Mesenteric fat pad (tissue), 1 donor: ENCODE measurements around the gene MON2. TPM values are rescaled to one million over a fixed set of nuclear protein-coding genes. Genes with fewer than 3 reads are reported as not detected.

Source experiments
- DNase-seq: peaks from one replicate; pipeline ENCODE4 v3.0.0-alpha.2; 2020; ENCODE audit warnings: low spot score
- total RNA-seq: library from RNA; stranded (reverse); fragmentation: NEBNext Ultra II Directional; extraction: Animal tissue kit (Norgen Biotek cat#: 25700); gene quantifications from one replicate; pipeline ENCODE4 v1.2.1, GENCODE V29; 2021
- donor health status: DM: yes; HTN: yes; CAD: no.

Gene MON2
- total RNA-seq, 1 donor from 2014 or later, result 52.7 TPM

GRCh38 chr12:62604373-62604772 lies 137.7 kb downstream of the MON2 start:
- no peak for DNase-seq

- no peak for DNase-seq
Observed at GRCh38 chr12:62604871-62605270, 138.2 kb downstream of the MON2 start.

- DNase-seq, result no peak
Observed at GRCh38 chr12:62605981-62606380, 139.4 kb downstream of the MON2 start.

- no peak for DNase-seq
Observed at GRCh38 chr12:62606654-62607053, 140.0 kb downstream of the MON2 start.

GRCh38 chr12:62613081-62613480 lies 146.5 kb downstream of the MON2 start:
- no peak for DNase-seq

- no peak for DNase-seq
Observed at GRCh38 chr12:62618319-62618718, 151.7 kb downstream of the MON2 start.

GRCh38 chr12:62618930-62619329 lies 152.3 kb downstream of the MON2 start:
- DNase-seq, result no peak

GRCh38 chr12:62621101-62621638 lies 154.5 kb downstream of the MON2 start:
- DNase-seq, result no peak

GRCh38 chr12:62622177-62622576 lies 155.6 kb downstream of the MON2 start:
- no peak for DNase-seq

GRCh38 chr12:62625228-62625627 lies 158.6 kb downstream of the MON2 start:
- DNase-seq, result no peak

GRCh38 chr12:62627181-62627580 lies 160.6 kb downstream of the MON2 start:
- no peak for DNase-seq

GRCh38 chr12:62629413-62629812 lies 162.8 kb downstream of the MON2 start:
- no peak for DNase-seq

- no peak for DNase-seq
Observed at GRCh38 chr12:62629971-62630739, 163.5 kb downstream of the MON2 start.

GRCh38 chr12:62631471-62632410 lies 165.1 kb downstream of the MON2 start:
- DNase-seq, result peak; percentile 91

GRCh38 chr12:62632411-62632918 lies 165.8 kb downstream of the MON2 start:
- no peak for DNase-seq

- DNase-seq, result no peak
Observed at GRCh38 chr12:62635649-62636048, 169.0 kb downstream of the MON2 start.

- no peak for DNase-seq
Observed at GRCh38 chr12:62637679-62638078, 171.1 kb downstream of the MON2 start.

GRCh38 chr12:62640910-62641448 lies 174.4 kb downstream of the MON2 start:
- DNase-seq, result no peak

- DNase-seq, result no peak
Observed at GRCh38 chr12:62642486-62642885, 175.9 kb downstream of the MON2 start.

- no peak for DNase-seq
Observed at GRCh38 chr12:62643486-62643885, 176.9 kb downstream of the MON2 start.

- DNase-seq, result no peak
Observed at GRCh38 chr12:62646566-62646965, 179.9 kb downstream of the MON2 start.

GRCh38 chr12:62647586-62647985 lies 181.0 kb downstream of the MON2 start:
- no peak for DNase-seq
